Activated T-helper 17 cell treated with anti-CD3 and anti-CD28 coated beads, Interleukin-2, amount 50 U/mL, for 72 hours (primary cell): ENCODE data around the gene DDX39A. TPM values are rescaled to one million over a fixed set of nuclear protein-coding genes. Genes with fewer than 3 reads are reported as not detected.
"Not testable (repeated sequence)": the region's sequence is repeated elsewhere in the genome, so short reads cannot be mapped to it uniquely, and the experiment has no call there.

Experiments
- ATAC-seq: fragments of 150-1000 bp; cut with Tn5 transposase; replicated peaks from 2 replicates; pipeline ENCODE4 v1.10.0; 2021; ENCODE audit warnings: mild to moderate bottlenecking, moderate library complexity
- H3K27ac Mint-ChIP-seq: one replicate; pipeline ENCODE4 v1.8.0; 2022; ENCODE audit warnings: mixed read lengths
- H3K27me3 Mint-ChIP-seq: one replicate; pipeline ENCODE4 v1.8.0; 2022; ENCODE audit warnings: mixed read lengths
- H3K36me3 Mint-ChIP-seq: one replicate; pipeline ENCODE4 v1.8.0; 2022; ENCODE audit warnings: low read depth, mild to moderate bottlenecking, mixed read lengths
- H3K4me1 Mint-ChIP-seq: one replicate; pipeline ENCODE4 v1.8.0; 2022; ENCODE audit warnings: mixed read lengths
- H3K4me3 Mint-ChIP-seq: one replicate; pipeline ENCODE4 v1.8.0; 2022; ENCODE audit warnings: mild to moderate bottlenecking, mixed read lengths
- H3K9me3 Mint-ChIP-seq: one replicate; pipeline ENCODE4 v1.8.0; 2022; ENCODE audit warnings: mixed read lengths
- total RNA-seq, 2 donors: library from RNA; stranded (reverse); gene quantifications; one replicate each; pipeline ENCODE4 v1.2.3, GENCODE V29; 2022

DDX39A gene
- total RNA-seq, 2 donors from 2014 or later: 132 to 260 TPM

GRCh38 chr19:14407605-14408484, 11.3 kb downstream of the DDX39A start:
- Mint-ChIP-seq H3K4me1 (peaks cover 15% of the 10 kb centered on the region), H3K27ac (peak overlapping the region; percentile 85), H3K4me3 (peak overlapping the region; percentile 46), H3K27me3 (no peaks in the 10 kb centered on the region), H3K9me3 (no peaks in the 10 kb centered on the region), H3K36me3 (peaks cover 100% of the 10 kb centered on the region)
- ATAC-seq: no peak

DNA sequence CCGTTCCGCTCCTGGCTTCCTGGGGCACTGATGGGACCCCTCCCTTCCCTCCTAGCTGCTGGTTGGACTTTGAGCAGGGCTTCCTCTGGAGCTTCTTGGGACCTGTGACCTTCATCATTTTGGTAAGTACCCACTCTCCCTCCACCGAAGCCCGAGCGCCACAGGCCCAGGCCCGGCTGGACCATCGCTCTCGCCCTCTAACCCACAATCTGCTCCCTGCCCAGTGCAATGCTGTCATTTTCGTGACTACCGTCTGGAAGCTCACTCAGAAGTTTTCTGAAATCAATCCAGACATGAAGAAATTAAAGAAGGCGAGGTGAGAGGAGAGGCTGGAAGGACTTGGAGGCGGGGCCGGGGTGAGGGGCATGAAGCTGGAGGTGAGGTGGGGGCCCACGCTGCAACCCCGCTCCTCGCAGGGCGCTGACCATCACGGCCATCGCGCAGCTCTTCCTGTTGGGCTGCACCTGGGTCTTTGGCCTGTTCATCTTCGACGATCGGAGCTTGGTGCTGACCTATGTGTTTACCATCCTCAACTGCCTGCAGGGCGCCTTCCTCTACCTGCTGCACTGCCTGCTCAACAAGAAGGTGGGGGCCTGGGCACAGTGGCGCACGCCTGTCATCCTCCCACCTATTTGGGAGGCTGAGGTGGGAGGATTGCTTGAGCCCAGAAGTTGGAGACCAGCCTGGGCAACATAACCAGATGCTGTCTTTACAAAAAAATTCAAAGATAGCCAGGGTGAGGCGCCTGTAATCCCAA, 12.3 kb downstream of the DDX39A start:
- Mint-ChIP-seq H3K4me3 (no peak overlapping the region), H3K9me3 (no peaks in the 10 kb centered on the region), H3K4me1 (peaks cover 14% of the 10 kb centered on the region), H3K27me3 (no peaks in the 10 kb centered on the region), H3K36me3 (peaks cover 100% of the 10 kb centered on the region), H3K27ac (peak overlapping the region; percentile 65)
- ATAC-seq: no peak

GRCh38 chr19:14405758-14406644, 13.1 kb downstream of the DDX39A start:
- Mint-ChIP-seq H3K27ac (peak overlapping the region; percentile 65), H3K4me3 (peak overlapping the region; percentile 20)

DNA sequence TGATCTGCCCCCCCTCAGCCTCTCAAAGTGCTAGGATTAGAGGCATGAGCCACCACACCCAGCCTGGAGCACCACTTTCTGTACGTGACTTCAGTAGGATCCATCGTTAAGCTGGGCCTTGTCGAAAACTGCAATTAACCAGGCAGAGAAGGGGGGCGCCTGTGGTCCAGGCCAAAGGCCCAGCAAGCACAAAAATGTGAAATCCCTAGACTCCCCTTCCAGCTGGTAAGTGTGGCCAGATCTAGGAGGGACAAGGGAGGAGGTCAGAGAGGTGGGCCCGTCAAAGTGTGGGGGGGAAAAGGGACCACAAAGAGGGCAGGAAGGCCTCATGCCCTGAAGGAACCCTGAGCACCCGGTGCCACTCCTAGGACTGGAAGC, 13.8 kb downstream of the DDX39A start:
- H3K4me3 Mint-ChIP-seq: peak overlapping the region; percentile 20
- ATAC-seq: no peak
- peak overlapping the region; percentile 38 for H3K27ac Mint-ChIP-seq
- no peaks in the 10 kb centered on the region for H3K27me3 Mint-ChIP-seq
- no peaks in the 10 kb centered on the region for H3K9me3 Mint-ChIP-seq
- peaks cover 9% of the 10 kb centered on the region for H3K4me1 Mint-ChIP-seq
- H3K36me3 Mint-ChIP-seq: peaks cover 100% of the 10 kb centered on the region

More at GRCh38 chr19:14405758-14406644, 13.1 kb downstream of the DDX39A start:
- Mint-ChIP-seq H3K4me1 (peaks cover 9% of the 10 kb centered on the region), H3K27me3 (no peaks in the 10 kb centered on the region), H3K36me3 (peaks cover 100% of the 10 kb centered on the region), H3K9me3 (no peaks in the 10 kb centered on the region)
- ATAC-seq: peak; percentile 71

GRCh38 chr19:14404312-14404711, 14.8 kb downstream of the DDX39A start:
- Mint-ChIP-seq H3K27ac (peak overlapping the region; percentile 54), H3K9me3 (no peaks in the 10 kb centered on the region), H3K4me1 (peaks cover 5% of the 10 kb centered on the region), H3K27me3 (no peaks in the 10 kb centered on the region), H3K36me3 (peaks cover 100% of the 10 kb centered on the region), H3K4me3 (no peak overlapping the region)
- no peak for ATAC-seq

DNA sequence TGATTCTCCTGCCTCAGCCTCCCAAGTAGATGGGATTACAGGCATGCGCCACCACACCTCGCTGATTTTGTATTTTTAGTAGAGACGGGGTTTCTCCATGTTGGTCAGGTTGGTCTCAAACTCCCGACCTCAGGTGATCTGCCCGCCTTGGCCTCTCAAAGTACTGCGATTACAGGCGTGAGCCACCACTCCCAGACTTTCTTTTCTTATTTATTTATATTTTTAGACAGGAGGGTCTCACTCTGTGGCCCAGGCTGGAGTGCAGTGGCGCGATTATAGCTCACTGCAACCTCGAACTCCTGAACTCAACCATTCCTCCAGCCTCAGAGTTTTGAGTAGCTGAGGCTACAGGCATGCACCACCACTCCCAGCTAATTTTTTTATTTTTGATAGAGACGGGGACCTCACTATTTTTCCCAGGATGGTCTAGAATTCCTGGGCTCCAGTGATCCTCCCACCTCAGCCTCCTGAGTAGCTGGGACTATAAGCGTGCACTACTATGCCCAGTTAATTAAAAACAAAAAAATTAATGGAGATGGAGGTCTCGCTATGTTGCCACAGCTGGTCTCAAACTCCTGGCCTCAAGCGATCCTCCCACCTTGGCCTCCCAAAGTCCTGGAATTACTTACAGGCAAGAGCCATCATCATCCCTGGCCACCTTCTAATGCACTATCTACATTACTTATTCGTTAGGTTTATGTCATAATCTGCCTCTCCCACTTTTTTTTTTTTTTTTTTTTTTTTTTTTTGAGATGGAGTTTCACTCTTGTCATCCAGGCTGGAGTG, 15.8 kb downstream of the DDX39A start:
- H3K4me3 Mint-ChIP-seq, H3K9me3 Mint-ChIP-seq, H3K27ac Mint-ChIP-seq, H3K4me1 Mint-ChIP-seq, H3K27me3 Mint-ChIP-seq, ATAC-seq: not testable (repeated sequence)
- peaks cover 99% of the 10 kb centered on the region for H3K36me3 Mint-ChIP-seq

GRCh38 chr19:14402332-14403144, 16.6 kb downstream of the DDX39A start:
- Mint-ChIP-seq H3K27ac (no peak overlapping the region), H3K4me1 (peaks cover 3% of the 10 kb centered on the region), H3K27me3 (no peaks in the 10 kb centered on the region), H3K36me3 (peaks cover 98% of the 10 kb centered on the region), H3K4me3 (no peak overlapping the region), H3K9me3 (no peaks in the 10 kb centered on the region)
- ATAC-seq: no peak

DNA sequence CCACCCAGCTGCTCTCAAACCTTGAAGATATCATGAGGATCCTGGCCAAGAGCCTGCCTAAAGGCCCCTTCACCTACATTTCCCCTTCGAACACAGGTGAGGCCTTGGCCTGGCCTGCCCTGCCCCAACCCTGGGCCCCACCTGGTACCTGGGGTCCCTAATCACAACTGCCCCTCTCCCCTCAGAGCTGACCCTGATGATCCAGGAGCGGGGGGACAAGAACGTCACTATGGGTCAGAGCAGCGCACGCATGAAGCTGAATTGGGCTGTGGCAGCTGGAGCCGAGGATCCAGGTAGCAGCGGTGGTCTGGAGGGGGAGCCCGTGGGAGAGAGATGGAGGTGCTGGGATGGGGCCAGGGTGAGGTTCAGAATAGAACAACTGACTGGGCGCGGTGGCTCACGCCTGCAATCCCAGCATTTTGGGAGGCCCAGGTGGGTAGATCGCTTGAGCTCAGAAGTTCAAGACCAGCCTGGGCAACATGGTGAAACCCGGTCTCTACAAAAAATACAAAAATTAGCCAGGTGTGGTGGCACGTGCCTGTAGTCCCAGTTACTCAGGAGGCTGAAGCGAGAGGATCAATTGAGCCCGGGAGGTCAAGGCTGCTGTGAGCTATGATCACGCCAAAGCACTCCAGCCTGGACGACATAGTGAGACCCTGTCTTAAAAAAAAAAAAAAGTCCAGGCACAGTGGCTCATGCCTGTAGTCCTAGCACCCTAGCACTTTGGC, 17.5 kb downstream of the DDX39A start:
- no peaks in the 10 kb centered on the region for H3K27me3 Mint-ChIP-seq
- no peak for ATAC-seq
- H3K4me1 Mint-ChIP-seq: peaks cover 3% of the 10 kb centered on the region
- H3K4me3 Mint-ChIP-seq: no peak overlapping the region
- peak overlapping the region; percentile 46 for H3K27ac Mint-ChIP-seq
- peaks cover 97% of the 10 kb centered on the region for H3K36me3 Mint-ChIP-seq
- no peaks in the 10 kb centered on the region for H3K9me3 Mint-ChIP-seq

DNA sequence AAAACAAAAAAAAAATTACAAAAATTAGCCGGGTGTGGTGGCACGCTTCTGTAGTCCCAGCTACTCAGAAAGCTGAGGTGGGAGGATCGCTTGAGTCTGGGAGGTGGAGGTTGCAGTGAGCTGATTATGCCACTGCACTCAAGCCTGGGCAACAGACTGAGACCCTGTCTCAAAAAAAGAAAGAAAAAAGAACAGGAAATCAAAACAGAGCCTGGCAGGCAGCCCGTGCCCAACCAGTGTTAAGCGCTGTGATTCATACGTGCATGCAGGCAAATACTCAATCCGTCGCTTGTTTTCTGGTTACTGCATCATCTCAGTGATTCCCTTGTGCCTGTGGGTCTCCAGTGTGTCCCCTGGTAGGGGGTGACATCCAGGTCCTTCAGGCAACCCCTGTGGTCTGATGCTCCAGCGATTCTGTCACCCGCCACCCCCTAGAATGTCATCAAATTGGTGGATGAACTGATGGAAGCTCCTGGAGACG, 18.1 kb downstream of the DDX39A start:
- Mint-ChIP-seq H3K27ac (peak overlapping the region; percentile 46), H3K9me3 (no peaks in the 10 kb centered on the region), H3K4me3 (no peak overlapping the region), H3K4me1 (peaks cover 9% of the 10 kb centered on the region), H3K27me3 (no peaks in the 10 kb centered on the region), H3K36me3 (peaks cover 97% of the 10 kb centered on the region)
- peak; percentile 10 for ATAC-seq

GRCh38 chr19:14397168-14397567, 22.0 kb downstream of the DDX39A start:
- H3K27me3 Mint-ChIP-seq, H3K9me3 Mint-ChIP-seq, ATAC-seq: not testable (repeated sequence)
- Mint-ChIP-seq H3K27ac (peak overlapping the region; percentile 87), H3K36me3 (peaks cover 97% of the 10 kb centered on the region), H3K4me1 (peaks cover 14% of the 10 kb centered on the region), H3K4me3 (peak overlapping the region; percentile 41)

DNA sequence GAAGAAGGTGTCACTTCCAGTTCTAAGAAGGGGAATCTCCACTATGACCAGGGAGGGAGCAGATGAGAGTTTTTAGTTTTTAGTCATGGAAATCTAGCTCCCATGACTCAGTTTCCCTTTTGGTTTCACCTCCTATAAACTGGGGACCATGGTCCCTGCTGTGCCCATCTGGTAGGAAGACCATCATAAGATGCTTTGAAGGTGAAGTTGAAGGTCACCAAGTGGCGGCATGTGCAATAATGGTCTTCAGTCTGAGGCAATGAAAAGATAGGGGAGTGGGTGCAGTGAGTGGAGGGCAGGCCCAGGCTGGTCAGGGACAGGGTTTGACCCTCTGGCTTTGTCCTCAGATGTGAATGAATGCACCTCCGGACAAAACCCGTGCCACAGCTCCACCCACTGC, 22.4 kb downstream of the DDX39A start:
- Mint-ChIP-seq H3K36me3 (peaks cover 97% of the 10 kb centered on the region), H3K4me3 (peak overlapping the region; percentile 41), H3K27ac (peak overlapping the region; percentile 87), H3K4me1 (peaks cover 14% of the 10 kb centered on the region)
- H3K27me3 Mint-ChIP-seq, H3K9me3 Mint-ChIP-seq: not testable (repeated sequence)
- ATAC-seq: peak; percentile 23

DNA sequence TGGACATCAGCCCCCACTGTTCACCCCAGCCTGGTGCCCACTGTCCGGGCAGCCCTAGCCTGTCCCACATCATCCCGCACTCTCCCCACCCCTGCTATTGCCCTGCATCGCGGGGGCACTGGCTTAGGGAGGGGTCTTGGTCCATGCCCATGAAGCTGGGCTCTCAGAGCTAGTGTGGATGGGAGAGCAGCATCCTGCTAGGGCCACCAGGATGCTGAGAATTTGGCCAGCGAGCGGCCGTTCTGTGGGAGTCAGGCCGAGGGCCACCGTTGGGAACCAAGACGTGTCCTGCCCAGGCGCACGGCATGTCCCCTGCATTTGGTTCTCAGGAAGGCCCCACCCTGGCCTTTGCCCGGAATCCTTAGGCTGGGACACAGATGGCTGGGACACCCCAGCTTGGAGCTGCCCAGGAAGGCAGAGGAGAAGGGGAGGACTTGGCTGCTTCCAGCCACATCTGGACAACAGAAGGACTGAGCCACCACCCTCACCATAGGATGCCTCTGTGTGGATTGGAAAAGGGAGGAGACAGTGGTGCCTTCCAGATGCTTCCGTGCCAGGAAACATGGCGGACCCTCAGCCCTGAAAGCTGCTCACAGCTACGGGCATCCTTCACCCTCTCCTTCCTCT, 23.3 kb downstream of the DDX39A start:
- H3K4me1 Mint-ChIP-seq: peaks cover 14% of the 10 kb centered on the region
- peaks cover 97% of the 10 kb centered on the region for H3K36me3 Mint-ChIP-seq
- no peaks in the 10 kb centered on the region for H3K27me3 Mint-ChIP-seq
- H3K4me3 Mint-ChIP-seq: peak overlapping the region; percentile 41
- peak overlapping the region; percentile 87 for H3K27ac Mint-ChIP-seq
- ATAC-seq: peak; percentile 10
- H3K9me3 Mint-ChIP-seq: no peaks in the 10 kb centered on the region
